Stimulated activated CD8-positive, alpha-beta memory T cell treated with anti-CD3 and anti-CD28 coated beads, Interleukin-15, amount 100 ng/mL, for 48 hours (primary cell): ENCODE results near the gene AKAP6.
"Not testable (repeated sequence)": the region's sequence is repeated elsewhere in the genome, so short reads cannot be mapped to it uniquely, and the experiment has no call there.

ENCODE experiments used
- DNase-seq, 2 donors: peaks; one replicate each; pipeline ENCODE4 v3.0.0-alpha.2; 2020; ENCODE audit warnings: low read depth in 2 of 2

AKAP6 gene

GRCh38 chr14:32754209-32754608, 425.1 kb downstream of the AKAP6 start:
- DNase-seq: no peak

- DNase-seq: no peak
Measured at GRCh38 chr14:32756173-32756572, 427.1 kb downstream of the AKAP6 start.

- DNase-seq: no peak
Measured at GRCh38 chr14:32756775-32757174, 427.7 kb downstream of the AKAP6 start.

- DNase-seq: no peak
Measured at GRCh38 chr14:32757568-32757967, 428.5 kb downstream of the AKAP6 start.

GRCh38 chr14:32761381-32761968, 432.4 kb downstream of the AKAP6 start:
- DNase-seq: no peak

- no peak for DNase-seq
Measured at GRCh38 chr14:32762886-32763285, 433.8 kb downstream of the AKAP6 start.

- no peak for DNase-seq
Measured at GRCh38 chr14:32763673-32764072, 434.6 kb downstream of the AKAP6 start.

- DNase-seq: no peak
Measured at GRCh38 chr14:32764131-32764530, 435.0 kb downstream of the AKAP6 start.

GRCh38 chr14:32770422-32770821, 441.3 kb downstream of the AKAP6 start:
- DNase-seq: no peak

- no peak for DNase-seq
Measured at GRCh38 chr14:32774214-32774613, 445.1 kb downstream of the AKAP6 start.

- DNase-seq: no peak
Measured at GRCh38 chr14:32779840-32780239, 450.7 kb downstream of the AKAP6 start.

GRCh38 chr14:32784405-32784804, 455.3 kb downstream of the AKAP6 start:
- no peak for DNase-seq

GRCh38 chr14:32785585-32785984, 456.5 kb downstream of the AKAP6 start:
- no peak for DNase-seq

GRCh38 chr14:32786886-32787285, 457.8 kb downstream of the AKAP6 start:
- no peak for DNase-seq

GRCh38 chr14:32793033-32793432, 463.9 kb downstream of the AKAP6 start:
- not testable (repeated sequence) for DNase-seq

GRCh38 chr14:32800320-32800719, 471.2 kb downstream of the AKAP6 start:
- no peak for DNase-seq

GRCh38 chr14:32802295-32802694, 473.2 kb downstream of the AKAP6 start:
- no peak for DNase-seq

- no peak for DNase-seq
Measured at GRCh38 chr14:32805979-32806378, 476.9 kb downstream of the AKAP6 start.

- DNase-seq: no peak
Measured at GRCh38 chr14:32808644-32809043, 479.5 kb downstream of the AKAP6 start.

GRCh38 chr14:32809255-32809654, 480.2 kb downstream of the AKAP6 start:
- DNase-seq: no peak

GRCh38 chr14:32813401-32813800, 484.3 kb downstream of the AKAP6 start:
- no peak for DNase-seq

- DNase-seq: no peak
Measured at GRCh38 chr14:32814721-32815120, 485.6 kb downstream of the AKAP6 start.

- no peak for DNase-seq
Measured at GRCh38 chr14:32816588-32816987, 487.5 kb downstream of the AKAP6 start.

- no peak for DNase-seq
Measured at GRCh38 chr14:32817780-32818179, 488.7 kb downstream of the AKAP6 start.
